Astrocyte (in vitro differentiated cells and primary cell): Measurements from ENCODE around the gene HSFX1. TPM values are rescaled to one million over a fixed set of nuclear protein-coding genes. Genes with fewer than 3 reads are reported as not detected.
"Not testable (repeated sequence)": the region's sequence is repeated elsewhere in the genome, so short reads cannot be mapped to it uniquely, and the experiment has no call there.

Experiments used
- DNase-seq: peaks from one replicate; pipeline ENCODE4 v3.0.0-alpha.2; 2010; ENCODE audit warnings: low read depth
- FAIRE-seq: peaks from 2 replicates; lab custom pipeline; 2011; peaks lifted over from hg19 to GRCh38; lab: Jason Lieb, UNC
- H2AFZ ChIP-seq: 2 replicates; pipeline ENCODE4 v1.6.0; 2012; ENCODE audit warnings: low read depth, low read length, inconsistent platforms
- H3K27ac ChIP-seq: 2 replicates; pipeline ENCODE4 v1.5.1; 2011; ENCODE audit warnings: low read depth, low read length, inconsistent platforms
- H3K27me3 ChIP-seq: 2 replicates; pipeline ENCODE4 v1.6.0; 2011; ENCODE audit warnings: low read length, inconsistent platforms; ENCODE audit not compliant: insufficient read depth
- H3K36me3 ChIP-seq: 2 replicates; pipeline ENCODE4 v1.5.1; 2011; ENCODE audit warnings: low read length, inconsistent platforms; ENCODE audit not compliant: insufficient read depth
- H3K4me1 ChIP-seq: 2 replicates; pipeline ENCODE4 v1.5.1; 2011; ENCODE audit warnings: low read length, inconsistent platforms; ENCODE audit not compliant: insufficient read depth
- H3K4me2 ChIP-seq: 2 replicates; pipeline ENCODE4 v1.6.0; 2012; ENCODE audit warnings: low read length, inconsistent platforms
- H3K4me3 ChIP-seq: 2 replicates; pipeline ENCODE4 v1.5.1; 2011; ENCODE audit warnings: low read depth, mild to moderate bottlenecking, low read length, inconsistent platforms; ENCODE audit not compliant: insufficient read depth
- H3K79me2 ChIP-seq: 2 replicates; pipeline ENCODE4 v1.6.0; 2012; ENCODE audit warnings: mild to moderate bottlenecking, low read length, inconsistent platforms; ENCODE audit not compliant: insufficient read depth
- H3K9ac ChIP-seq: 2 replicates; pipeline ENCODE4 v1.6.0; 2012; ENCODE audit warnings: mild to moderate bottlenecking, low read length, inconsistent platforms
- H3K9me3 ChIP-seq: 2 replicates; pipeline ENCODE4 v1.5.1; 2012; ENCODE audit warnings: low read depth, mild to moderate bottlenecking, low read length, inconsistent platforms; ENCODE audit not compliant: insufficient read depth
- H4K20me1 ChIP-seq: 2 replicates; pipeline ENCODE4 v1.6.0; 2012; ENCODE audit warnings: low read length, inconsistent platforms; ENCODE audit not compliant: insufficient read depth
- H3K27ac Mint-ChIP-seq: one replicate; pipeline ENCODE4 v1.8.0; 2021; ENCODE audit warnings: mild to moderate bottlenecking, mixed read lengths; ENCODE audit not compliant: unreplicated experiment
- H3K27me3 Mint-ChIP-seq: one replicate; pipeline ENCODE4 v1.8.0; 2021; ENCODE audit warnings: low read depth, mixed read lengths; ENCODE audit not compliant: unreplicated experiment
- H3K36me3 Mint-ChIP-seq: one replicate; pipeline ENCODE4 v1.8.0; 2021; ENCODE audit warnings: low read depth, mixed read lengths; ENCODE audit not compliant: unreplicated experiment
- H3K4me1 Mint-ChIP-seq: one replicate; pipeline ENCODE4 v1.8.0; 2021; ENCODE audit warnings: low read depth, mixed read lengths; ENCODE audit not compliant: unreplicated experiment
- H3K4me3 Mint-ChIP-seq: one replicate; pipeline ENCODE4 v1.8.0; 2021; ENCODE audit warnings: mild to moderate bottlenecking, moderate library complexity, mixed read lengths; ENCODE audit not compliant: unreplicated experiment
- H3K9me3 Mint-ChIP-seq: one replicate; pipeline ENCODE4 v1.8.0; 2021; ENCODE audit warnings: mild to moderate bottlenecking, mixed read lengths; ENCODE audit not compliant: unreplicated experiment
- EZH2 ChIP-seq: IDR thresholded peaks from 2 replicates; pipeline ENCODE4 v1.6.1; 2012; ENCODE audit warnings: mild to moderate bottlenecking, low read length, inconsistent platforms; ENCODE audit not compliant: insufficient read depth
- total RNA-seq: library from RNA; stranded (reverse); gene quantifications from 2 replicates; pipeline ENCODE4 v1.2.1, GENCODE V29; 2021
- TF ChIP-seq, protein P1 (sequence below): IDR thresholded peaks from 2 replicates; pipeline ENCODE4 v1.5.1; 2011; ENCODE audit warnings: low read depth, mild to moderate bottlenecking, inconsistent platforms, low read length, moderate library complexity; ENCODE audit not compliant: insufficient read depth

The HSFX1 gene
- total RNA-seq, 1 donor from 2014 or later: 1.5 TPM

DNA sequence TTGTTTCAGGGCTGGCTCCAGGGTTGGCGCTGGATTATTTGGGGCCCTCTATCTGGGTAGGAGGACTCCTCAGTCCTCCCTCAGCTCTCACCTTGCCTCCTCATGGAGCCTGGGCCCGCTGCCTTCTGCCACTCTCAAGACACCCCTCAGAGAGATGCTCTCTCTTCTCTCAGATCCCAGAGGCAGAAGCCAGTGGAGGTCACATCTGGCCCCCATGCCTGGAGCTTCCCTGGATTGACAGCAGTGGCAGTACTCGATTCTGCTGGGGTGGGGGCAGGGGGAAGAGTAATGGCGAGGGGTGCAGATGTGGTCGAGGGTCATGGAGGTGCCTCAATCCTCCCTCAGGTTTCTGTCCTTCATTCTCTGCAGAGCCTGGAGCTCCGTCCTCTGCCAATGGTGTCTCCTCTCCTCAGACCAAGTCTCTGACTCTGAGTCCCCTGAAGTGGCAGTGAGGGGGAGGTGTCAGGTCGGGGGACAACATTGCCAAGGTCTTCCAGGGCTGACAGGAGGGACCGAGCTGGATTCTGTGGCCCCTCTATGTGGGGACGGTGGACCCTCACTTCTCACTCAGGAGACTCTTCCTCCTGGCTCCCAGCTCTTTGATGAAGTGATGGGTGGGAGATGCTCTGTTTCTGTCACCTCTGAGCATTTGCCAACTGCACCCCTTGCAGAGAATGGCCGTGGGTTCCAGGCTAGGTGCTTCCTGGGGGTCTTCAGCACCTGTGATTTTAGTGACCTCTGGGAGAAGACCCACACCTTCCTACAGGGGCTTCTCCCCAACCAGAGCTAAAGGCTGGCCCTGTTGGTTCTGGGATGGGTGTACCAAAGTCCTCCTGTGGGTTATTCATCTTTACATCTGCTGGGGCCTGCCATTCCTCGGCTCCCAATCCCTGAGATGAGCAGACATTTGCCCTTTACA, 10.9 kb upstream of the HSFX1 start:
- DNase-seq (no peak), FAIRE-seq (no peak)
- no peak overlapping the region for H3K4me3 Mint-ChIP-seq
- H3K36me3 ChIP-seq: no peaks in the 10 kb centered on the region
- no peaks in the 10 kb centered on the region for H3K36me3 Mint-ChIP-seq
- peaks cover 4% of the 10 kb centered on the region for H3K27me3 Mint-ChIP-seq
- H3K9me3 Mint-ChIP-seq: peaks cover 5% of the 10 kb centered on the region
- H3K27me3 ChIP-seq: no peaks in the 10 kb centered on the region
- H3K79me2 ChIP-seq: no peaks in the 10 kb centered on the region
- no peak for TF ChIP-seq EZH2
- TF ChIP-seq, protein P1, sequence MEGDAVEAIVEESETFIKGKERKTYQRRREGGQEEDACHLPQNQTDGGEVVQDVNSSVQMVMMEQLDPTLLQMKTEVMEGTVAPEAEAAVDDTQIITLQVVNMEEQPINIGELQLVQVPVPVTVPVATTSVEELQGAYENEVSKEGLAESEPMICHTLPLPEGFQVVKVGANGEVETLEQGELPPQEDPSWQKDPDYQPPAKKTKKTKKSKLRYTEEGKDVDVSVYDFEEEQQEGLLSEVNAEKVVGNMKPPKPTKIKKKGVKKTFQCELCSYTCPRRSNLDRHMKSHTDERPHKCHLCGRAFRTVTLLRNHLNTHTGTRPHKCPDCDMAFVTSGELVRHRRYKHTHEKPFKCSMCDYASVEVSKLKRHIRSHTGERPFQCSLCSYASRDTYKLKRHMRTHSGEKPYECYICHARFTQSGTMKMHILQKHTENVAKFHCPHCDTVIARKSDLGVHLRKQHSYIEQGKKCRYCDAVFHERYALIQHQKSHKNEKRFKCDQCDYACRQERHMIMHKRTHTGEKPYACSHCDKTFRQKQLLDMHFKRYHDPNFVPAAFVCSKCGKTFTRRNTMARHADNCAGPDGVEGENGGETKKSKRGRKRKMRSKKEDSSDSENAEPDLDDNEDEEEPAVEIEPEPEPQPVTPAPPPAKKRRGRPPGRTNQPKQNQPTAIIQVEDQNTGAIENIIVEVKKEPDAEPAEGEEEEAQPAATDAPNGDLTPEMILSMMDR: no peak
- no peak overlapping the region for H2AFZ ChIP-seq
- H3K4me1 Mint-ChIP-seq: no peaks in the 10 kb centered on the region
- no peak overlapping the region for H3K4me3 ChIP-seq
- no peaks in the 10 kb centered on the region for H3K9me3 ChIP-seq
- no peak overlapping the region for H3K9ac ChIP-seq
- no peak overlapping the region for H3K27ac ChIP-seq
- no peaks in the 10 kb centered on the region for H3K4me1 ChIP-seq
- H3K27ac Mint-ChIP-seq: no peak overlapping the region
- no peaks in the 10 kb centered on the region for H4K20me1 ChIP-seq
- no peak overlapping the region for H3K4me2 ChIP-seq

DNA sequence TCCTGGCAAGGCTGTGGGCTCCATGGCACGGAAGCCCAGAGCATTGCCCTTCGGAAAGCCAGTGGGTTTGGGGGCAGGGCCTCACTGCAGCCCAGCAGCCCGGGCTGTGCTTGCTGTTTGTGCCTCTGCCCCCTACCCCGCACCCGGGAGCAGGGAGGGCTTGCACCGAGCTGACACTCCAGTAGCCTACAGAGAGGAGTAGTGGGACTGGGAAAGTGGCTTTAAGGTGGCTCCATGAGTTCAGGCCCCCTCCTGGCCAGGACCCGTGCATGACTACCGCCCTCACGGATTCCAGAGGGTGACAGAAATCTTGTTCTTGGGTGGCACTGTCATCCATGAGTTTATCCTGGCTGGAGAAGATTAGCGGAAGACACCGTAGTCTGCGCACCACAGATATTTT, 3.5 kb upstream of the HSFX1 start:
- H3K9me3 ChIP-seq, H3K4me1 ChIP-seq, H3K4me3 Mint-ChIP-seq, H3K79me2 ChIP-seq, H3K27ac ChIP-seq, H3K27me3 ChIP-seq, FAIRE-seq, H3K9ac ChIP-seq, H3K4me1 Mint-ChIP-seq, H4K20me1 ChIP-seq, H2AFZ ChIP-seq, H3K9me3 Mint-ChIP-seq, H3K27ac Mint-ChIP-seq, H3K36me3 ChIP-seq, H3K27me3 Mint-ChIP-seq, H3K36me3 Mint-ChIP-seq, DNase-seq, H3K4me2 ChIP-seq, H3K4me3 ChIP-seq: not testable (repeated sequence)

DNA sequence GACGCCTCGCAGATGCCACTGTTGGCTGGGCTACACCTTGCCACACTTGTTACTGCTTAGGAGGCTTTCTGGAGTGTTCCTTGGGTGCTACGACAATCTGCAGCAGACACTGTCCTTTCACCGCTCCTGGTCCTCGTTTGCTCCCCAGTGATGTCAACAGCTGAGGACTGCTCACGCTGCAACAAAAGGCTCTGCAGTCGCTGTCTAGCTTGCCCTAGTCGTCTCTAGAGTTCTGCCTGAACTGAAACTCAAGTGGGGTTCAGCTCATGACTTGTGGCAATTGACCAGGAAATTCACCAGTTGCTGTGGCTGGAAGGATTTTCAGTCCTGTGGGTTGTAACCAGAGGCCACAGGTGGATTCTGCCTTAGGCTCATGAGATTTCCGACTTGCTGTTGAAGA, 842 bp upstream of the HSFX1 start:
- H3K27ac Mint-ChIP-seq, H3K9me3 ChIP-seq, H3K79me2 ChIP-seq, H4K20me1 ChIP-seq, H3K9ac ChIP-seq, H3K36me3 Mint-ChIP-seq, H3K4me1 ChIP-seq, H3K4me3 ChIP-seq, H3K27ac ChIP-seq, H2AFZ ChIP-seq, H3K27me3 ChIP-seq, H3K9me3 Mint-ChIP-seq, H3K4me1 Mint-ChIP-seq, H3K27me3 Mint-ChIP-seq, H3K4me2 ChIP-seq, DNase-seq, H3K4me3 Mint-ChIP-seq, H3K36me3 ChIP-seq: not testable (repeated sequence)
- FAIRE-seq: peak; percentile 87

DNA sequence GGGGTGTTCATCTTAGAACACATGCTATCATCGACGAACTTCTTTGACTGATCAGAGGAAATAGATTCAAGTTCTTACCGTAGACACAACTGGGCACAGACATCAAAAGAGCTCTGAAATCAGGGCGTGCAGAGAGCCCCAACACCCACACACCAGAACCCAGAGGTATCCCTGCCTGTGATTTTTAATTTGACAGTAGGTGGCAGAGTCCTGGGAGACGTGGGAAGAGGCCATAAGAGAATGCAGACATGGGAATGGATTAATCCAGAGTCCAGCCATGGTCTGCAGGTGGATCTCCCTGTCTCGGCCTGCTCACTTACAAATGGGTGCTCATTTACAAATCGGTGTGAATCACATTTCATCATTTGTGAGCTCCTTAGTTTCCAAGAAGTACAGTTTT, 4.1 kb downstream of the HSFX1 start:
- DNase-seq, H3K36me3 Mint-ChIP-seq: not testable (repeated sequence)
- peak; percentile 78 for FAIRE-seq

DNA sequence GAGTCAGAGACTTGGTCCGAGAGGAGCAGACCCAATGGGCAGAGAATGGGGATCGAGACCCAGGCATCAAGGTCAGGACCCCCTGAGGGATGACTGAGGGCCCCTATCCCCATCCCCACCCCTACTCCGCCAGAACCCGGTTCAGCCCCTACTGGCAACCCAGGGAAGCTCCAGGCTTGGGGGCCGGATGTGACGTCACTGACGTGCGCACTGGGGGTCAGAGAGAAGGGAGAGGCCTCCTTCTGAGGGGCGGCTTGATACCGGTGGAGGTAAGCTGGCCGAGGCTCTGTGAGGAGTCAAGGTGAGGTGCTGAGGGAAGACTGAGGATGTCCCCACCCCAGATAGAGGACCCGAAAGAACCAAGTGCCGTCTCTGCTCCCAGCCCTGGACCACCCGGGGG, 7.9 kb downstream of the HSFX1 start, which contains the start of gene MAGEA9:
MAGEA9 (plus strand) TSS at position 204 of the 400 bp plus-strand sequence. CDS start 4,281 bp downstream, outside the sequence.
- not testable (repeated sequence) for H3K4me3 Mint-ChIP-seq, H3K4me3 ChIP-seq, H3K36me3 Mint-ChIP-seq, H3K4me1 ChIP-seq, H3K79me2 ChIP-seq, H3K9me3 ChIP-seq, H4K20me1 ChIP-seq, H3K27me3 Mint-ChIP-seq, H3K9me3 Mint-ChIP-seq, H3K36me3 ChIP-seq, FAIRE-seq, H3K27ac Mint-ChIP-seq, DNase-seq, H3K4me1 Mint-ChIP-seq, H3K27me3 ChIP-seq, H3K27ac ChIP-seq, H3K4me2 ChIP-seq, H3K9ac ChIP-seq, H2AFZ ChIP-seq

More for the DNA sequence above, 4.1 kb downstream of the HSFX1 start:
- not testable (repeated sequence) for H3K4me1 ChIP-seq, H3K9me3 ChIP-seq, H3K36me3 ChIP-seq, H3K9ac ChIP-seq, H3K4me1 Mint-ChIP-seq, H3K9me3 Mint-ChIP-seq, H3K27ac Mint-ChIP-seq, H3K27me3 ChIP-seq, H4K20me1 ChIP-seq, H3K4me2 ChIP-seq, H2AFZ ChIP-seq, H3K79me2 ChIP-seq, H3K27me3 Mint-ChIP-seq, H3K4me3 Mint-ChIP-seq, H3K4me3 ChIP-seq, H3K27ac ChIP-seq
